ENCODE data around the gene FBXO28.

FBXO28 gene

DNA sequence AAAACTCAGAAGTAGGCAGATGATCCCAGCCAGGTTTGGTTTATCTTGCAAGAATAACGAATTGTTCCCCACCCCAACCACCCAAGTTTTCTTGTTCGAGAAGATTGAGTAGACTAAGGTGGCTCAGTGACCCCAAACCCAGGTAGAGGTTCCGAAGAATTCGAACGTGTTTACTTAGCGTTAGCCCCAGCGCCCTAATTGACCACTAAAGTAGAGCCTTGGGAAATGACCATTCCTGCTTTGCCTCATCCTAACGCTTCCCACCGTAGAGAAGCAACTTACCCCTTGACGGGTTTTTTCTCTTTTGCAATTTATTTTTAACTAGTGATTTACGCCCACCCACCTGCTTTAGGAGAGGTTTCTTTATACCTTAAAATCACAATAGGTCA lies 870 bp downstream of the FBXO28 start:
- H3K4me3 Mint-ChIP-seq, result peak overlapping the region; percentile 84
- peak overlapping the region; percentile 87 for H3K27ac Mint-ChIP-seq
- no peaks in the 10 kb centered on the region for H3K9me3 Mint-ChIP-seq
- peaks cover 7% of the 10 kb centered on the region for H3K36me3 Mint-ChIP-seq
- H3K4me1 Mint-ChIP-seq, result peaks cover 26% of the 10 kb centered on the region
- H3K27me3 Mint-ChIP-seq, result no peaks in the 10 kb centered on the region
- ATAC-seq, result no peak

- Mint-ChIP-seq H3K9me3 (no peaks in the 10 kb centered on the region), H3K4me1 (peaks cover 34% of the 10 kb centered on the region), H3K27me3 (no peaks in the 10 kb centered on the region), H3K4me3 (no peak overlapping the region), H3K36me3 (peaks cover 11% of the 10 kb centered on the region), H3K27ac (no peak overlapping the region)
- no peak for ATAC-seq
Measured at GRCh38 chr1:224116131-224116530, 2.2 kb downstream of the FBXO28 start.

DNA sequence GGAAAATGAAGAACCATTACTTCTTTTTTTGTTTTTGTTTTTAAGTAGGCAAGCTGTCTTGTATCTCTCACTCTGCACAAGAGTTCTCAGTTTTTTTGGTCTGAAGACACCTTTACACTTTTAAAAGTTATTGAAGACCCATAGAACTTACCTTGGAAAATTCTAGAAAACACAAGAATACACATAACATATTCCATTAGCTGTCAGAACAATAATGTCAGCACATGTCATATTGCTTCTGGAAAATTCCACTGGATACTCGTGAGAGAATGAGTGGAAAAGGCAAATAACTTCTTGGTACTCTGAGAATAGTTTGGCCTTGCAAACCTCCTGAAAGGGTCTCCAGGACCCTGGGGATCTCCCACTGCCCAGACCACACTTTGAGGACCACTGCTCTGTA lies 4.8 kb downstream of the FBXO28 start:
- H3K27me3 Mint-ChIP-seq, result no peaks in the 10 kb centered on the region
- H3K9me3 Mint-ChIP-seq, result no peaks in the 10 kb centered on the region
- peaks cover 11% of the 10 kb centered on the region for H3K36me3 Mint-ChIP-seq
- peaks cover 28% of the 10 kb centered on the region for H3K4me1 Mint-ChIP-seq
- H3K27ac Mint-ChIP-seq, result no peak overlapping the region
- H3K4me3 Mint-ChIP-seq, result no peak overlapping the region
- ATAC-seq, result no peak

GRCh38 chr1:224123136-224123535 lies 9.2 kb downstream of the FBXO28 start:
- no peak overlapping the region for H3K4me3 Mint-ChIP-seq
- H3K4me1 Mint-ChIP-seq, result peaks cover 32% of the 10 kb centered on the region

DNA sequence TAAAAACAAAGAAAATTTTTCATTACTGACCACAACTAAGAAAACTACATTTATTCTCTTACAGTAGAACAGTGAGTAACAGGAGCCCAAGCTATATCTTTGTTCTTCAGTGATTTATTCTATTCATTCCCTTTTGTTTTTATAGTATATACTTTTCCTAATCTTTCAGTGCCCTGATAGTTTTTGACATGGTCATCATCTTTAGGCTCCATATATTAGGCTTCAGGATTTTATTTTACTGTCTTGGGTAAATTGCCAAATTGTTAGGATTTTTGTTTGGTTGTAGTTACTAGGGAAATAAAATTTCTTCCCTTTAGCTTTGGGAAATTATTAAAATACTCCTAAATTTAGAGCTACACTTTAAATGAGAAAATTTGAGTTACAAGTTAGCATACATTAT lies 10.3 kb downstream of the FBXO28 start:
- H3K36me3 Mint-ChIP-seq, result peaks cover 27% of the 10 kb centered on the region
- H3K4me1 Mint-ChIP-seq, result peaks cover 31% of the 10 kb centered on the region
- ATAC-seq, result no peak
- no peak overlapping the region for H3K27ac Mint-ChIP-seq
- no peaks in the 10 kb centered on the region for H3K9me3 Mint-ChIP-seq
- no peak overlapping the region for H3K4me3 Mint-ChIP-seq
- H3K27me3 Mint-ChIP-seq, result no peaks in the 10 kb centered on the region

More at GRCh38 chr1:224123136-224123535, 9.2 kb downstream of the FBXO28 start:
- Mint-ChIP-seq H3K27me3 (no peaks in the 10 kb centered on the region), H3K27ac (no peak overlapping the region), H3K9me3 (no peaks in the 10 kb centered on the region), H3K36me3 (peaks cover 28% of the 10 kb centered on the region)
- ATAC-seq, result no peak

DNA sequence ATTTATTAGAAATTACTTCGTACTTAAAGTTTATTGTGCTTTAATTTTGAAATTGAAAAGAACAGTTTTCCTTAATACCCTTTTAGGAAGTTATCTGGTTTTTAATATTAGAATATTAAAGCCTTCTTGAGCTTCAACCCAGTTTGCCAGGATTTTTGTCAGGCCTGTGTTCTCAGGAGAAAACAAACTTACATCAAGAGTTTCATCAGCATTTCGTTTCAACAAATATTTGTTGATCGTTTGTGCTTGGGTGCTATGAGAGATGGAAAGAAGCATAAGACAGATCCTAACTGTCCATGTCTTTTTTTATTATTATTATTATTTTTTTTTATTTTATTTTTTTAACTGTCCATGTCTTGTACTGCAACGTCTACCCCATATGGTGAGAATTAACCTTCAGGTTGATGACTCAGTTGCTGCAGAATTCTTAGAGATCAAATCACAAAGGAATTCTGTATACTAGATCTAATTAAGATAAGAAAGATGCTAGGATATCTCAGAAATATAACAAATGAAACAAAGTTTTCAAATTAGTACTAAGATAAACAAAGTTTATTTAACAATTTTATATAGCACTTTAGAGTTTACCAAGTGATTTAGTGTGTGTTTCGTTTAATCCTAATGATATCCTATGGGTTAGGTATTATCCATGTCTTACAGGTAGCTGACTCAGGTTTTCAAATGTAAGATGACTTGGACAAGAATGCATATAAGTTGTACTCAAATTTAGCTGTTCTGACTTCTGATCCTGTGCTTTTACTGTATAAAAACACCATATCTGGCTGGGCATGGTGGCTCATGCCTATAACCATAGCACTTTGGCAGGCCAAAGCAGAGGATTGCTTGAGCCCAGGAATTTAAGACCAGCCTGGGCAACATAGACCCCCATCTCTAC lies 14.3 kb downstream of the FBXO28 start:
- ATAC-seq, result no peak
- Mint-ChIP-seq H3K27me3 (no peaks in the 10 kb centered on the region), H3K27ac (no peak overlapping the region), H3K4me3 (no peak overlapping the region), H3K36me3 (peaks cover 50% of the 10 kb centered on the region), H3K9me3 (no peaks in the 10 kb centered on the region), H3K4me1 (peaks cover 18% of the 10 kb centered on the region)

DNA sequence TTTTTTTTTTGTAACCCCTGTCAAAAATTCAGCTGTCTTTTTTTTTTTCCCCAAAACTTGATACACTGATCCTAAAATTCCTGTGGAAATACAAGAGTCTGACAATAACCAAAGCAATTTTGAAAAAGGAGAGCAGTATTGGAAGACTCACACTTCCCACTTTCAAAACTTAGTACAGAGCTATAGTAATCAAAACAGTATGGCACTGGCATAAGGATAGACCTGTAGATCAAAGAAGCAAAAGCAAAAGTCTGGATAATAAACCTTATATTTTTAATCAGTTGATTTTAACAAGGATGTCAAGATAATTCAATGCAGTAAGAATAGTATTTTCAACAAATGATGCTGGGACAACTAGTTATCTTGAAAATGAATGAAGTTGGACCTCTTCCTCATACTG lies 17.3 kb downstream of the FBXO28 start:
- ATAC-seq, result no peak
- H3K4me1 Mint-ChIP-seq, result peaks cover 5% of the 10 kb centered on the region
- no peak overlapping the region for H3K4me3 Mint-ChIP-seq
- H3K27me3 Mint-ChIP-seq, result no peaks in the 10 kb centered on the region
- H3K9me3 Mint-ChIP-seq, result no peaks in the 10 kb centered on the region
- peaks cover 41% of the 10 kb centered on the region for H3K36me3 Mint-ChIP-seq
- no peak overlapping the region for H3K27ac Mint-ChIP-seq

- H3K4me1 Mint-ChIP-seq, result peaks cover 8% of the 10 kb centered on the region
- no peak overlapping the region for H3K27ac Mint-ChIP-seq
- no peak overlapping the region for H3K4me3 Mint-ChIP-seq
- no peaks in the 10 kb centered on the region for H3K9me3 Mint-ChIP-seq
- peaks cover 42% of the 10 kb centered on the region for H3K36me3 Mint-ChIP-seq
- ATAC-seq, result no peak
- H3K27me3 Mint-ChIP-seq, result no peaks in the 10 kb centered on the region
Measured at GRCh38 chr1:224132901-224133300, 19.0 kb downstream of the FBXO28 start.

DNA sequence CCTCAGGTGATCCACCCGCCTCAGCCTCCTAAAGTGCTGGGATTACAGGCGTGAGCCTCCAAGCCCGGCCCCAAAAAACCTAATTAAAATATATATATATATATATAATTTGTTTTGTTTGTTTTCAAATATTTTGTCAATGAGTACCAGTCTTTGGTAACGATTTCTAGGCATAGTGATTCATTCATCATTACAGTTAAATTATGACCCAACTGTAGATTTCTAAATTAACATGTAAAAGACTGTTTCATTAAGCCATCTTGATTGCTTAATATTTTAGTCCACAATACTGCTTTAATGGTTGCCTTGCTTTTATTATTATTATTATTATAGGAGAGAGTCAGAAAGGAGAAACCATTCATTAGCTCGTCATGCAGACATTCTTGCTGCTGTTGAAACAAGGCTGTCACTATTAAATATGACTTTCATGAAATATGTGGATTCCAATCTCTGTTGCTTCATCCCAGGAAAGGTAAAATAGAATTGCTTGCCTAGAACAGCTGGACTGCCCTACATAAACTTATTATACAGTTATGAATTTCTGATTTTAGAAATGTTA lies 19.9 kb downstream of the FBXO28 start:
- Mint-ChIP-seq H3K4me3 (no peak overlapping the region), H3K27me3 (no peaks in the 10 kb centered on the region), H3K27ac (no peak overlapping the region), H3K36me3 (peaks cover 42% of the 10 kb centered on the region), H3K9me3 (no peaks in the 10 kb centered on the region), H3K4me1 (peaks cover 8% of the 10 kb centered on the region)
- ATAC-seq, result no peak

- Mint-ChIP-seq H3K27me3 (no peaks in the 10 kb centered on the region), H3K9me3 (no peaks in the 10 kb centered on the region), H3K4me3 (no peak overlapping the region), H3K27ac (peak overlapping the region; percentile 52), H3K36me3 (peaks cover 19% of the 10 kb centered on the region), H3K4me1 (peaks cover 8% of the 10 kb centered on the region)
- peak; percentile 47 for ATAC-seq
Measured at GRCh38 chr1:224137518-224137917, 23.6 kb downstream of the FBXO28 start.

- Mint-ChIP-seq H3K27ac (no peak overlapping the region), H3K36me3 (peaks cover 20% of the 10 kb centered on the region), H3K4me3 (no peak overlapping the region), H3K9me3 (no peaks in the 10 kb centered on the region), H3K4me1 (peaks cover 8% of the 10 kb centered on the region), H3K27me3 (no peaks in the 10 kb centered on the region)
- no peak for ATAC-seq
Measured at GRCh38 chr1:224138198-224138597, 24.3 kb downstream of the FBXO28 start.

DNA sequence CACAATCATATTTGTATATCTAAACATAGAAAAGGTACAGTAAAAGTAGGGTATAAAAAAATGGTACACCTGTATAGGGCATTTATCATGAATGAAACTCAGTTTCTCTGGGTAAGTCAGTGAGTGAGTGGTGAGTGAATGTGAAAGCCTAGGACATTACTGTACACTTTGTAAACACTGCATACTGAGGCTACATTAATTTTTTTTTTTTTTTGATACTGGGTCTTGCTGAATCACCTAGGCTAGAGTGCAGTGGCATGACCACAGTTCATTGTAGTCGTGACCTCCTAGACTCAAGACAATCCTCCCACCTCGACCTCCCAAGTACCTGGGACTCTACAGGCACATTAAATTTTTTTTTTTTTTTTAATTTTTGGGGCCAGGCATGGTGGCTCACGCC lies 27.8 kb downstream of the FBXO28 start:
- Mint-ChIP-seq H3K4me1 (peaks cover 16% of the 10 kb centered on the region), H3K9me3 (no peaks in the 10 kb centered on the region), H3K27me3 (no peaks in the 10 kb centered on the region), H3K36me3 (peaks cover 22% of the 10 kb centered on the region), H3K4me3 (no peak overlapping the region), H3K27ac (no peak overlapping the region)
- no peak for ATAC-seq

- no peaks in the 10 kb centered on the region for H3K9me3 Mint-ChIP-seq
- no peaks in the 10 kb centered on the region for H3K27me3 Mint-ChIP-seq
- ATAC-seq, result no peak
- no peak overlapping the region for H3K27ac Mint-ChIP-seq
- no peak overlapping the region for H3K4me3 Mint-ChIP-seq
- peaks cover 1% of the 10 kb centered on the region for H3K4me1 Mint-ChIP-seq
- peaks cover 32% of the 10 kb centered on the region for H3K36me3 Mint-ChIP-seq
Measured at GRCh38 chr1:224149709-224150108, 35.8 kb downstream of the FBXO28 start.

GRCh38 chr1:224151117-224151516 lies 37.2 kb downstream of the FBXO28 start:
- no peaks in the 10 kb centered on the region for H3K4me1 Mint-ChIP-seq
- no peak for ATAC-seq
- no peaks in the 10 kb centered on the region for H3K27me3 Mint-ChIP-seq

DNA sequence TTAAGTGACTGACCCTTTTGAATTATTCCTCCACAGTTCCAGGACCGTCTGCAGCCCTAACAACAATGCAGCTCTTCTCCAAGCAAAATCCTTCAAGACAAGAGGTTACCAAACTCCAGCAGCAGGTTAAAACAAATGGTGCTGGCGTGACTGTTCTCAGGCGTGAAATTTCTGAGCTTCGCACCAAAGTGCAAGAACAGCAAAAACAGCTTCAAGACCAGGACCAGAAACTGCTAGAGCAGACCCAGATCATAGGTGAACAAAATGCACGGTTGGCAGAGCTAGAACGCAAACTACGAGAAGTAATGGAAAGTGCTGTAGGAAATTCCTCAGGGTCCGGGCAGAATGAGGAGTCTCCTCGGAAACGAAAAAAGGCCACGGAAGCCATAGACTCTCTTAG lies 43.4 kb downstream of the FBXO28 start:
- H3K4me1 Mint-ChIP-seq, result no peaks in the 10 kb centered on the region
- ATAC-seq, result no peak
- peaks cover 23% of the 10 kb centered on the region for H3K36me3 Mint-ChIP-seq

More at GRCh38 chr1:224151117-224151516, 37.2 kb downstream of the FBXO28 start:
- peaks cover 38% of the 10 kb centered on the region for H3K36me3 Mint-ChIP-seq
- peak overlapping the region; percentile 2 for H3K27ac Mint-ChIP-seq
- no peak overlapping the region for H3K4me3 Mint-ChIP-seq
- H3K9me3 Mint-ChIP-seq, result no peaks in the 10 kb centered on the region

DNA sequence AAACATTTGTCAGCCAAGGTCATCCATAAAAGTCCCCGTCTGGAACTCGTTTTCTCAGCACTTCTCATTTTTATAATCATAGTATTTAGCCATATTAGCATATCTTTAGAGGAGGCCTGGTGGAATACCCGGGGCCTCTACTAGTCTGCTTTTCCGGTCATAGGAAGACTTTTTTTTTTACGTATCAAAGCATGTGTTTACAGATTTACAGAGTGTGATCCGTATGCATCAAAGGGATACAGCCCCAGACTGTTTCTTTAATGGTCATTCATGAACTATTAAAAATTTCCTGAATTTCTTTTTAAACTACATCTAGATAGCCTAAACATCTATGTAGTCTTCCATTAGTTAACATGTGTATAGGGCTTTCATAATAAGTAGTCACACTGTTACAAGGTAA lies 45.6 kb downstream of the FBXO28 start:
- ATAC-seq, result no peak
- Mint-ChIP-seq H3K4me1 (no peaks in the 10 kb centered on the region), H3K9me3 (no peaks in the 10 kb centered on the region), H3K27me3 (no peaks in the 10 kb centered on the region), H3K27ac (no peak overlapping the region), H3K36me3 (peaks cover 17% of the 10 kb centered on the region), H3K4me3 (no peak overlapping the region)

More for the DNA sequence above, 43.4 kb downstream of the FBXO28 start:
- no peak overlapping the region for H3K4me3 Mint-ChIP-seq
- no peaks in the 10 kb centered on the region for H3K27me3 Mint-ChIP-seq
- no peak overlapping the region for H3K27ac Mint-ChIP-seq
- H3K9me3 Mint-ChIP-seq, result no peaks in the 10 kb centered on the region
